Measurements from ENCODE around the gene EFL1. TPM values are rescaled to one million over a fixed set of nuclear protein-coding genes. Genes with fewer than 3 reads are reported as not detected.
"Not testable (repeated sequence)": the region's sequence is repeated elsewhere in the genome, so short reads cannot be mapped to it uniquely, and the experiment has no call there.

EFL1 gene
- total RNA-seq, 1 experiment from 2014 or later = 27.5 TPM

DNA sequence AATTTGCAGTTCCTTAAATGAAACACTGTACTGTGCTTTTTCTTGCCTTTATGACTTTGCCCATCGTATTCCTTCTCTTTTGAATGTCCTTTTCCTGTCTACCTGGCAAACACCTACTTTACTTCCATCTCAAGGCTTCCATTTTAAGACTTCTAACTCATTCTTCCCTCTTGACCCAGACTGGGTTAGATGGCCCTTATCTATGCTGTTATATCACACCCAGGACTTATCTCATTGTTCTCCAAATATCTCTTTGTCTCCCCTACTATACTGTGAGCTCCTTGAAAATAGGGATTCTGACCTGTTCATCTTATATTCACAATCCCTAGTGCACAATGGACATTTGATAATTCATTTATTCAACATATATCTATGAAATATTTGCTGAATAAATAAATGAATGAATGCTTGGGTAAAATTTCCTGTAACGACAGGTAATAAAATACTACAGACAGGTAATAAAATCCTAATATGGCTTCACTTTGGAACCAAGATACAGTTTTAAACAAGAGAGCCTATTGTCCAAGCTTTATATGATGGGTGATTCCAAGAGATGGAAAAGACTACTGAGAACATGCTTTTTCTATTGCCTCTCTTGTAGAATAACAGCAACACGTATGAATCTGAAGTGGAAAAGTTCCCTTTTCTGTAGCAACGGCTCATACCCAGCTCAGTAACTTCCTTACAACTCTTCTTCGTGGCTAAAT lies 22.7 kb downstream of the EFL1 start (continued):
- no peak for TF ChIP-seq TEAD1 (CRISPR knock-in tag; IDR thresholded peaks at IDR 0.05)

GRCh38 chr15:82237944-82238534 lies 24.5 kb downstream of the EFL1 start:
- DNase-seq (ENCODE audit: low spot score); POLR2A ChIA-PET; H3K4me1 Mint-ChIP-seq; H3K4me3 Mint-ChIP-seq; ATAC-seq; CTCF ChIA-PET; H3K9me3 Mint-ChIP-seq; H3K27ac Mint-ChIP-seq; H3K27me3 Mint-ChIP-seq (ENCODE audit: low read depth): not testable (repeated sequence)
- H3K36me3 Mint-ChIP-seq = peaks cover 25% of the 10 kb centered on the region

GRCh38 chr15:82231842-82232241 lies 30.7 kb downstream of the EFL1 start:
- Mint-ChIP-seq H3K36me3 (peaks cover 5% of the 10 kb centered on the region), H3K9me3 (no peaks in the 10 kb centered on the region), H3K4me3 (no peak overlapping the region), H3K27ac (no peak overlapping the region), H3K27me3 (ENCODE audit: low read depth) (no peaks in the 10 kb centered on the region), H3K4me1 (no peaks in the 10 kb centered on the region)
- ChIA-PET POLR2A (no interaction called here), CTCF (no interaction called here)
- DNase-seq (ENCODE audit: low spot score) (no peak), ATAC-seq (peak; percentile 50)
- TF ChIP-seq EMX1 (CRISPR knock-in tag; IDR thresholded peaks at IDR 0.05) (no peak), OVOL2 (CRISPR knock-in tag; IDR thresholded peaks at IDR 0.05; ENCODE audit: borderline replicate concordance) (no peak), FOXJ3 (CRISPR knock-in tag; IDR thresholded peaks at IDR 0.05; ENCODE audit: borderline replicate concordance) (no peak), ZSCAN18 (CRISPR knock-in tag; IDR thresholded peaks at IDR 0.05) (no peak), PRRX2 (CRISPR knock-in tag; IDR thresholded peaks at IDR 0.05) (no peak)
- TF ChIP-seq, protein P1, sequence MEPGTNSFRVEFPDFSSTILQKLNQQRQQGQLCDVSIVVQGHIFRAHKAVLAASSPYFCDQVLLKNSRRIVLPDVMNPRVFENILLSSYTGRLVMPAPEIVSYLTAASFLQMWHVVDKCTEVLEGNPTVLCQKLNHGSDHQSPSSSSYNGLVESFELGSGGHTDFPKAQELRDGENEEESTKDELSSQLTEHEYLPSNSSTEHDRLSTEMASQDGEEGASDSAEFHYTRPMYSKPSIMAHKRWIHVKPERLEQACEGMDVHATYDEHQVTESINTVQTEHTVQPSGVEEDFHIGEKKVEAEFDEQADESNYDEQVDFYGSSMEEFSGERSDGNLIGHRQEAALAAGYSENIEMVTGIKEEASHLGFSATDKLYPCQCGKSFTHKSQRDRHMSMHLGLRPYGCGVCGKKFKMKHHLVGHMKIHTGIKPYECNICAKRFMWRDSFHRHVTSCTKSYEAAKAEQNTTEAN (CRISPR knock-in tag; IDR thresholded peaks at IDR 0.05) = no peak
- TF ChIP-seq, protein P2, sequence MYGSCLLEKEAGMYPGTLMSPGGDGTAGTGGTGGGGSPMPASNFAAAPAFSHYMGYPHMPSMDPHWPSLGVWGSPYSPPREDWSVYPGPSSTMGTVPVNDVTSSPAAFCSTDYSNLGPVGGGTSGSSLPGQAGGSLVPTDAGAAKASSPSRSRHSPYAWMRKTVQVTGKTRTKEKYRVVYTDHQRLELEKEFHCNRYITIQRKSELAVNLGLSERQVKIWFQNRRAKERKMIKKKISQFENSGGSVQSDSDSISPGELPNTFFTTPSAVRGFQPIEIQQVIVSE (CRISPR knock-in tag; IDR thresholded peaks at IDR 0.05; ENCODE audit: borderline replicate concordance) = no peak
- TF ChIP-seq, protein P3, sequence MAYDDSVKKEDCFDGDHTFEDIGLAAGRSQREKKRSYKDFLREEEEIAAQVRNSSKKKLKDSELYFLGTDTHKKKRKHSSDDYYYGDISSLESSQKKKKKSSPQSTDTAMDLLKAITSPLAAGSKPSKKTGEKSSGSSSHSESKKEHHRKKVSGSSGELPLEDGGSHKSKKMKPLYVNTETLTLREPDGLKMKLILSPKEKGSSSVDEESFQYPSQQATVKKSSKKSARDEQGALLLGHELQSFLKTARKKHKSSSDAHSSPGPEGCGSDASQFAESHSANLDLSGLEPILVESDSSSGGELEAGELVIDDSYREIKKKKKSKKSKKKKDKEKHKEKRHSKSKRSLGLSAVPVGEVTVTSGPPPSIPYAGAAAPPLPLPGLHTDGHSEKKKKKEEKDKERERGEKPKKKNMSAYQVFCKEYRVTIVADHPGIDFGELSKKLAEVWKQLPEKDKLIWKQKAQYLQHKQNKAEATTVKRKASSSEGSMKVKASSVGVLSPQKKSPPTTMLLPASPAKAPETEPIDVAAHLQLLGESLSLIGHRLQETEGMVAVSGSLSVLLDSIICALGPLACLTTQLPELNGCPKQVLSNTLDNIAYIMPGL (CRISPR knock-in tag; IDR thresholded peaks at IDR 0.05) = no peak

- no peak for TF ChIP-seq IRF2 (CRISPR knock-in tag; IDR thresholded peaks at IDR 0.05; ENCODE audit: borderline replicate concordance, low read depth)
- no peak for TF ChIP-seq FOXK1 (CRISPR knock-in tag; IDR thresholded peaks at IDR 0.05)
- no peak for TF ChIP-seq RORB (CRISPR knock-in tag; IDR thresholded peaks at IDR 0.05)
- no peak for TF ChIP-seq GTF2I (CRISPR knock-in tag; conservative IDR thresholded peaks at IDR 0.05)
- TF ChIP-seq ZNF263 (CRISPR knock-in tag; IDR thresholded peaks at IDR 0.05; ENCODE audit: low read depth) = no peak
- no peak for TF ChIP-seq STAT6 (CRISPR knock-in tag; conservative IDR thresholded peaks at IDR 0.05; ENCODE audit: low read depth)
- TF ChIP-seq CREB1 (CRISPR knock-in tag; IDR thresholded peaks at IDR 0.05) = no peak
- no peak overlapping the region for H3K4me3 Mint-ChIP-seq
- no peaks in the 10 kb centered on the region for H3K4me1 Mint-ChIP-seq
- H3K27me3 Mint-ChIP-seq (ENCODE audit: low read depth) = no peaks in the 10 kb centered on the region
- H3K36me3 Mint-ChIP-seq = peaks cover 11% of the 10 kb centered on the region
- no peak for DNase-seq (ENCODE audit: low spot score)
- ATAC-seq = no peak
- CTCF ChIA-PET = no interaction called here
- POLR2A ChIA-PET = interaction anchor here (0.6 kb wide), 1 partner anchor 13 kb away, joined by 3 read pairs; no protein-coding TSS in a partner anchor
- no peak overlapping the region for H3K27ac Mint-ChIP-seq
- no peaks in the 10 kb centered on the region for H3K9me3 Mint-ChIP-seq
Measured at GRCh38 chr15:82231233-82231632, 31.3 kb downstream of the EFL1 start.

Measured in WTC11 (cell line).